AG04449 (cell line): ENCODE data around the gene MTX1.
"Not testable (repeated sequence)": the region's sequence is repeated elsewhere in the genome, so short reads cannot be mapped to it uniquely, and the experiment has no call there.

Experiments used
- CTCF ChIA-PET: fragments of 350-600 bp; formaldehyde crosslinking; extraction: SDS; loops from one replicate; lab custom pipeline; 2021; ENCODE audit warnings: antibody characterized with exemption; lab: Yijun Ruan, JAX
- POLR2A ChIA-PET: fragments of 400-600, 350-600 bp; formaldehyde crosslinking; extraction: SDS; loops from one replicate; lab custom pipeline; 2020; ENCODE audit warnings: antibody characterized with exemption, inconsistent platforms; lab: Yijun Ruan, JAX
- DNase-seq: peaks from one replicate; pipeline ENCODE4 v3.0.0-alpha.2; 2010; ENCODE audit warnings: low read depth, low spot score
- H3K4me3 ChIP-seq: 2 replicates; pipeline ENCODE4 v1.5.1; 2011; ENCODE audit warnings: low read depth, mild to moderate bottlenecking, control low read depth, low read length
- TF ChIP-seq, protein P1 (sequence below): IDR thresholded peaks from one replicate; pipeline ENCODE4 v1.5.1; 2011; ENCODE audit warnings: mild to moderate bottlenecking, moderate library complexity, low read length, control low read depth, inconsistent platforms; ENCODE audit not compliant: insufficient read depth; ENCODE audit errors: missing control alignments

Gene MTX1

DNA sequence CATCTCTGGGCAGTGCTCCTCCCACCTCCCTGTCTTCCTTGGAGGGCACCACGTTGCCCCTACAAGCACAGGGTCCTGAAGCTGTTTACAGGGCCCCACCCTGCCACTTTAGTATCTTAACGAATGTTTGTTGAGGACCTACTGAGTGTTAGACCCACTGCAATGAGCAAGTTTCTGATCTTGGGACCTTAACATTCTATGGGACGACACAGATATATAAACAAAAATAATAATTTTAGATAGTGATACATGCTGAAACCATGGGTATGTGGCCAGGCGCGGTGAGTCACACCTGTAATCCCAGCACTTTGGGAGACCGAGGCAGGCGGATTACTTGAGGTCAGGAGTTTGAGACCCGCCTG, 36.6 kb downstream of the MTX1 start:
- ChIA-PET POLR2A (no interaction called here), CTCF (interaction anchor here (0.6 to 5.7 kb wide), 13 partner anchors 10 to 404 kb away, joined by 3 to 28 read pairs (median 3); partner anchors contain the start of genes ENTREP3, MTX1 and THBS3)
- no peak for DNase-seq
- TF ChIP-seq, protein P1, sequence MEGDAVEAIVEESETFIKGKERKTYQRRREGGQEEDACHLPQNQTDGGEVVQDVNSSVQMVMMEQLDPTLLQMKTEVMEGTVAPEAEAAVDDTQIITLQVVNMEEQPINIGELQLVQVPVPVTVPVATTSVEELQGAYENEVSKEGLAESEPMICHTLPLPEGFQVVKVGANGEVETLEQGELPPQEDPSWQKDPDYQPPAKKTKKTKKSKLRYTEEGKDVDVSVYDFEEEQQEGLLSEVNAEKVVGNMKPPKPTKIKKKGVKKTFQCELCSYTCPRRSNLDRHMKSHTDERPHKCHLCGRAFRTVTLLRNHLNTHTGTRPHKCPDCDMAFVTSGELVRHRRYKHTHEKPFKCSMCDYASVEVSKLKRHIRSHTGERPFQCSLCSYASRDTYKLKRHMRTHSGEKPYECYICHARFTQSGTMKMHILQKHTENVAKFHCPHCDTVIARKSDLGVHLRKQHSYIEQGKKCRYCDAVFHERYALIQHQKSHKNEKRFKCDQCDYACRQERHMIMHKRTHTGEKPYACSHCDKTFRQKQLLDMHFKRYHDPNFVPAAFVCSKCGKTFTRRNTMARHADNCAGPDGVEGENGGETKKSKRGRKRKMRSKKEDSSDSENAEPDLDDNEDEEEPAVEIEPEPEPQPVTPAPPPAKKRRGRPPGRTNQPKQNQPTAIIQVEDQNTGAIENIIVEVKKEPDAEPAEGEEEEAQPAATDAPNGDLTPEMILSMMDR: no peak
- peak overlapping the region; percentile 67 for H3K4me3 ChIP-seq

DNA sequence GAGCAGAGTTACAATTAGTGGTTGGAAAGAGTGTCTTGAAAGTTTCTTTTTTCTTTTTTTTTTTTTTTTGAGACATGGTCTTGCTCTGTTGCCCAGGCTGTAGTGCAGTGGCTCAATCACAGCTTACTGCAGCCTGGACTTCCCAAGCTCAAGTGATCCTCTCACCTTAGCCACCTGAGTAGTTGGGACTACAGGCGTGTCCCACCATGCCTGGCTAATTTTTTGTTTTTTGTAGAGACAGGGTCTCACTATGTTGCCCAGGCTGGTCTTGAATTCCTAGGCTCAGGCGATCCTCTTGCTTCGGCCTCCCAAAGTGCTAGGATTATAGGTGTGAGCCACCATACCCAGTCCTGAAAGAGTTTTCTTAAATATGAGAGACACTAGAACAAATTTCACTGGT, 38.3 kb downstream of the MTX1 start:
- H3K4me3 ChIP-seq, POLR2A ChIA-PET, DNase-seq: not testable (repeated sequence)
- CTCF ChIA-PET: interaction anchor here (1.0 to 11.3 kb wide), 5 partner anchors 9 to 77 kb away, joined by 3 to 253 read pairs (median 4); partner anchors contain the start of genes FDPS and RUSC1

DNA sequence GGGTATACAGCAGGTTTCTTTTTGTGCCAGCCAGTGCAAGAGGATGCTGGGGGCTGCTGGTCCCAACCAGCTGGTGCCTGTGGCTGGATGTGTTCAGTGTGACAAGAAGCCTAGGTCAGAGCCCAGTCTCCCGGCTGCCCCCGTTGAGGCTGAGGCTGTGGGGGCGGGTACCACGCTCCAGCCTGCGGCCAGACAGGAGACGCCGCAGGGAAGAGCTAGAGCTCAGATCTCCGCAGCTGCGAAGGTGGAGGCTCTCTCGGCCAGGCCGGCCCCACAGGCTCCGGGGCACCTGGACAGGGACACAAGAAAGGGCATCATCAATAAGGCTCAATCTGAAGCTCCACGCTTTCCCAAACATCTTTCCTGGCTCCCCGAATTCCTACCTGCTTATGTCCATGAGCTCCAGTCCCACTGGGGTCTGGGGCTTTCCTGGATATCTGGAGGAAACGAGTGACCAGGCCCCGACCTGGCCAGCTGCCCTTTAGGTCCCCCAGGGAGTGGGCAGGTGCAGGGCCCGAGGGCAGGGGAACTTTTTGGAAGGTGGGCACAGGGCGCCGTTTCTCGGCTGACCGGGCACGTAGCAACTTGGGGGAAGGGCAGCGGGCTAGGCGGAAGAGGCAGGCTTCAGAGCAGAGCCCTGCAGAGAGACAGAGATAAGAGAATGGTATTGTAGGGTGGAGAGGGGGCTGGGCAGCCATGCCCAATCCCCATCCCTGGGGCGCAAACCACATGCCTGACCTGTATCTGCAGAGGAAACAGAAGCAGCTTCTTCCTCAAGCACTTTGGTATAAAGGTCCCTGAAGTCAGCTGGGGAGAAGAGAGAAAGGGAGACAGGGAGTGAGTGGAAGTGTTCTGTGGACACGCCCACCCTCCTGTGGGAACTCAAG, 39.4 kb downstream of the MTX1 start:
- CTCF ChIA-PET: interaction anchor here (1.0 to 11.3 kb wide), 10 partner anchors 8 to 344 kb away, joined by 3 to 253 read pairs (median 16); partner anchors contain the start of genes CLK2, FDPS, HCN3 and KRTCAP2
- no peak for DNase-seq
- H3K4me3 ChIP-seq: no peak overlapping the region
- TF ChIP-seq, protein P1: no peak
- POLR2A ChIA-PET: interaction anchor here (1.1 kb wide), 1 partner anchor 14 kb away, joined by 5 read pairs; the partner anchor contains the start of gene SCAMP3

DNA sequence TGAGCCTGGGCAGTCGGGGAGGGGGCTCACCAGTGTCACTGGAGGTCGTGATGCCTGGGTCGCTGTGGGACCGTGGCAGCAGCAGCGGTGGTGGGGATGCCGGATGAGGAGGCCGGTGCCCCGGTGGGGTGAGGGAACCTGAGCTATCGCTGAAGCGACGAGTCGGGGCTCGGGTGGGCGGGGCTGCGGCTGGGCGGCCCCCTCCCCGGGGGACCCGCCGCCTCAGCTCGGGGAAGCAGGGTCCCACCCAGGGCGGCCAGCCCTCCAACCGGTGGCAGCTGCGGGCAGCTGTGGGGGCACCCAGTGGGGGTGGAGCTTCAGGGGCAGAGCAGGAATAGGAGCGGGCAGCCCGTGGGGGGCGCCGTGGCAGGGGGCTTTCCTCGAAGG, 41.7 kb downstream of the MTX1 start:
- CTCF ChIA-PET: interaction anchor here (0.7 to 11.3 kb wide), 71 partner anchors 10 to 479 kb away, joined by 3 to 253 read pairs (median 6); partner anchors contain the start of genes CLK2, FDPS, HCN3 and KRTCAP2
- no peak for DNase-seq
- TF ChIP-seq, protein P1: no peak
- POLR2A ChIA-PET: interaction anchor here (0.7 to 1.7 kb wide), 6 partner anchors 9 to 77 kb away, joined by 3 to 13 read pairs (median 5); partner anchors contain the start of genes KRTCAP2, RUSC1 and SCAMP3
- H3K4me3 ChIP-seq: no peak overlapping the region

DNA sequence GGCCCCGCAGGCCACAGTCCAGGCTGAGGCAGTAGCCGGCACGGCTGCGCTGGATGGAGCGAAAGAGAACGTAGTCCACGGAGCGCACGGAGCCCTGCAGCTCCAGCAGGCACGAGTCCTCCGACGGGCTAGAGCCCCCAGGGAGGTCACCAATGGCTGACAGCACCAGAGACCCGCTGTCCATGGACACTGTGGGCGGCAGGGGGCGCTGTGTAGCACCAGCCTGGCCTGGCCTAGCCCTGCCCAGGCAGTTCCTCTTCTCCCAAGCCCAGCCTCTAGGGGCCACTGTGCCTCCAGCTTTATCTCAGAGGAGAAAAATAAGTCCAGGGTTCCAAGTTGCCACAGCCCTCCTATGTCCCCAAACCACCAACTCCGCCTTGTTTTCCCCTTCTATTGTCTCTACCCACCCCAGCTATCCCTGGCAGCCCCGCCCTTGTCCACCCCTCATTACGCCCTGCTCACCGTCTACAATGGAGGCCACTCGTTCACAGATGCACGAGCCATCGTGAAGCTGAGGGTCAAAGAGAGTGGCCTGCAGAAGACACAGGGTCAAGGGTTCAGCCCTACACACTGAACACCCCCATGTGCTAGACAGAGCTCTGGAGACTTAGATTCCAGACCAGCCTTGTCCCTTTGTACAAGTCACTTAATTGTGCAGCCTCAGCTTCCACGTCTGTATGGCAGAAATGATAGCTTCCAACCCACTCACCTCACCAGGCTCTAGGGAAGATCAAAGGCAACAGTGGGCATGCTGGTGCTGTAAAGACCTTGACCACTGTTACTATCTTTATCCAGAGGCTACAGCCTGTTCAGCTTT, 42.3 kb downstream of the MTX1 start:
- ChIA-PET CTCF (interaction anchor here (0.7 to 11.3 kb wide), 83 partner anchors 9 to 589 kb away, joined by 3 to 253 read pairs (median 6); partner anchors contain the start of genes CLK2, FDPS, HCN3 and KRTCAP2), POLR2A (interaction anchor here (0.7 to 1.7 kb wide), 6 partner anchors 9 to 78 kb away, joined by 3 to 13 read pairs (median 5); partner anchors contain the start of genes KRTCAP2, RUSC1 and SCAMP3)
- TF ChIP-seq, protein P1: peak; percentile 100
- DNase-seq: no peak
- H3K4me3 ChIP-seq: no peak overlapping the region

DNA sequence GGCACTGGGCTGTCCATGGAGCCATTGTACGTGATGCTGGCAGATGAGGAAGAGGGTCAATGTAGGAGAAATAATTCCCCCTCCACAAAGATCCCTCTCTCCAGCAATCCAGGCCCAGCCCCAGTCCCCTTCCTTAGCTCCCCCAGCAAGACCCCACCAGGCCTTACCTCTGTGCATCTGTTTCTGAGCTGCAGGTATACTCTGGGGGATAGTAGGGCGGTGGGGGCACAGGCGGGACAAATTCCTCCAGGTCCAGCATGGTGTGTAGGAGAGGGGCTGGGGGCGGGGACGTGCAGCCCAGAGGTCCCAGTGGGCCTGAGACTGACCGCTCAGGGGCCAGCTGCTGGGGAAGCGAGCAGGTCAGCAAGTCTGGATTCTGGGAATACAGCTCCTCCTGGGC, 43.1 kb downstream of the MTX1 start:
- DNase-seq: no peak
- ChIA-PET CTCF (interaction anchor here (0.7 to 11.3 kb wide), 60 partner anchors 9 to 588 kb away, joined by 3 to 253 read pairs (median 6); partner anchors contain the start of genes CLK2, FDPS, HCN3 and KRTCAP2), POLR2A (interaction anchor here (1.6 to 1.7 kb wide), 3 partner anchors 8 to 69 kb away, joined by 6 to 13 read pairs (median 10); partner anchors contain the start of genes RUSC1 and SCAMP3)
- TF ChIP-seq, protein P1: no peak
- H3K4me3 ChIP-seq: no peak overlapping the region
